ENCODE data around the gene ITGA4.
A peak's percentile ranks its signal among the peaks of the same experiment; 100 is the strongest.

Gene ITGA4

DNA sequence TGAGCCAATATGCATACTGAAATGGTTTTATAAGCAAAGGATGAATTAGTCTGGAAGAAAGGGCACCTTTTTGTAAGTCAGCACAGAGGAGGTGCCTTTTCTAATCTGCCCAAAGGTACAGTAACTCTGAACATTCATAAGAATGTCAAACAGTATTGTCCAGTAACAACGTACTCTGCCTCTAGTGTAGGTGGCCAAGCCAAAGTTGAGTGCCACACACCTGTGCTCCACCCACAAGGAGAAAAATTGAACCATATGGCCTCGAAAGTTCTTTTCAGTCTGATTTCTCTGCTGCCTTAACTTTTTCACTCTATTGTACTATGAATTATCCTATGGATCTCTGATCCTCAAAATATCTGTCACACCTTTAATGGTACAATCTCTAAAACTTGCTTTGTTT lies 112.9 kb downstream of the ITGA4 start:
- TF ChIP-seq, protein P1, sequence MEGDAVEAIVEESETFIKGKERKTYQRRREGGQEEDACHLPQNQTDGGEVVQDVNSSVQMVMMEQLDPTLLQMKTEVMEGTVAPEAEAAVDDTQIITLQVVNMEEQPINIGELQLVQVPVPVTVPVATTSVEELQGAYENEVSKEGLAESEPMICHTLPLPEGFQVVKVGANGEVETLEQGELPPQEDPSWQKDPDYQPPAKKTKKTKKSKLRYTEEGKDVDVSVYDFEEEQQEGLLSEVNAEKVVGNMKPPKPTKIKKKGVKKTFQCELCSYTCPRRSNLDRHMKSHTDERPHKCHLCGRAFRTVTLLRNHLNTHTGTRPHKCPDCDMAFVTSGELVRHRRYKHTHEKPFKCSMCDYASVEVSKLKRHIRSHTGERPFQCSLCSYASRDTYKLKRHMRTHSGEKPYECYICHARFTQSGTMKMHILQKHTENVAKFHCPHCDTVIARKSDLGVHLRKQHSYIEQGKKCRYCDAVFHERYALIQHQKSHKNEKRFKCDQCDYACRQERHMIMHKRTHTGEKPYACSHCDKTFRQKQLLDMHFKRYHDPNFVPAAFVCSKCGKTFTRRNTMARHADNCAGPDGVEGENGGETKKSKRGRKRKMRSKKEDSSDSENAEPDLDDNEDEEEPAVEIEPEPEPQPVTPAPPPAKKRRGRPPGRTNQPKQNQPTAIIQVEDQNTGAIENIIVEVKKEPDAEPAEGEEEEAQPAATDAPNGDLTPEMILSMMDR (IDR thresholded peaks at IDR 0.05; ENCODE audit: insufficient read depth, low read length, missing control alignments): no peak
- DNase-seq (ENCODE audit: low read depth, low spot score): no peak
- no peak overlapping the region for H3K4me3 ChIP-seq (ENCODE audit: low read depth, low read length)
- ChIA-PET POLR2A (no interaction called here), CTCF (interaction anchor here (4.9 kb wide), 1 partner anchor 145 kb away, joined by 79 read pairs; no protein-coding TSS in a partner anchor)

DNA sequence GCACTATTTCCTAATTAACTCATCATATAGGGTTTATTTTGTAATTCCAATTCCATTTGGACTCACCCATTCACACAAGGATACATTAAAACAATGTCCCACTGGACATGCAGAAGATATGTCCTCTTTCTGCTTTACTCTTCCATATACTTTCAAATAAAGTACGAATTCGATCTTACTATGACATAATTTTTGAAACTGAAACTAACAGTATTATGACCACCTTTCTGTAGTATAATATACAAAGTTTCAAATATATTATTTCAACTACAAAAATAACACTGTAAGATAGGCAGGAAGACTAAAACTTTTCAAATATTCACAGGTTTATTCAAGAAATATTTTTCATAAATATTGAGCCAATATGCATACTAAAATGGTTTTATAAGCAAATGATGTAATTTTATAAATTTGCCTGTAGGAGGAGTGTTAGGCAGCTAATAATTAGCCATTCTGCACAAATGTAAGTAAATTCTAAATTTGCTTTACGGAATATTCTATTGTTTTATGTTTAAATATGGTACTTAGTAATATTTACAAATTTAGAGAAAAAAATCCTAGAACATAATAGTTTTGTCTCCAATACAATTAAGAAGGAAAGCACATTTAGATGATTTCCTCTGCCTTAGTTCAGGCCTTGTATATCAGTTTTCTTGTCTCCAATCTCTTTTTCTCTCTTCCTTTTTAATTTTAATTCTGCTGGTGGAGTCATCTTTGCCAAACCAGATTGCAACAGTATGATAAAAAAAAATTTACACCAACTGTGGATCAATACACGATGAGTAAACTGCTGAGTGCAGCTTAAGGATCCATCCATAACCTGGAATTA lies 113.9 kb downstream of the ITGA4 start:
- CTCF ChIA-PET: interaction anchor here (0.7 to 4.9 kb wide), 5 partner anchors 12 to 1074 kb away, joined by 3 to 79 read pairs (median 11); no protein-coding TSS in a partner anchor
- POLR2A ChIA-PET: no interaction called here
- TF ChIP-seq, protein P1 (IDR thresholded peaks at IDR 0.05; ENCODE audit: insufficient read depth, low read length, missing control alignments): no peak
- no peak for DNase-seq (ENCODE audit: low read depth, low spot score)
- H3K4me3 ChIP-seq (ENCODE audit: low read depth, low read length): no peak overlapping the region

DNA sequence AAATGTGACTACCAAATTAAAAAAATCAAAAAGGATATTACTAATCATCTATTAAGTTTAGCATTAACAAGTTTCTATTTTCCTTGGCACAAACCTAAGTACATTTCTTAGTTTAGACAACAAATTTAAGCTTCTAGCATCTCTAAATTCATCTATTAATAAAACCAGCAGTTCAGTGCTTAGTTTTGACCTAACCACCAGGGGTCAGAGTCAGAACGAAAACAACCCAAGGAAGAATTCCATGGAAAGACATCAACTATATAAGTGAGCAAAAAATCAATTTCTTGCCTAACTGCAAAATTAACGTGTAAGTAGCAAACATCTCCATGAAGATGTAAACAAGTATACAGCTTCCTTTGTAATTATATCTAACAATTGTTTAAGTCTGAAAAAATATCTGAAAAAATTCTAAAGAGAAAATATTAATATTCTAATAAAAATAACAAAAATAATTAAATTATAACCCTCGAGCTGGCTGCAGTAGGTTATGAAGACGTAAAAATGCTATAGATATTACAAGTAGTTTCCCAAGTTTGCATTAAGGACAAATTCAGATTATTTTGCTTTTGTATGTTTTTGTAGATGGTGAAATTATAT lies 116.1 kb downstream of the ITGA4 start:
- DNase-seq (ENCODE audit: low read depth, low spot score): no peak
- ChIA-PET POLR2A (no interaction called here), CTCF (interaction anchor here (0.7 to 4.9 kb wide), 20 partner anchors 9 to 1450 kb away, joined by 3 to 79 read pairs (median 5); no protein-coding TSS in a partner anchor)
- TF ChIP-seq, protein P1 (IDR thresholded peaks at IDR 0.05; ENCODE audit: insufficient read depth, low read length, missing control alignments): peak; percentile 18
- H3K4me3 ChIP-seq (ENCODE audit: low read depth, low read length): no peak overlapping the region

DNA sequence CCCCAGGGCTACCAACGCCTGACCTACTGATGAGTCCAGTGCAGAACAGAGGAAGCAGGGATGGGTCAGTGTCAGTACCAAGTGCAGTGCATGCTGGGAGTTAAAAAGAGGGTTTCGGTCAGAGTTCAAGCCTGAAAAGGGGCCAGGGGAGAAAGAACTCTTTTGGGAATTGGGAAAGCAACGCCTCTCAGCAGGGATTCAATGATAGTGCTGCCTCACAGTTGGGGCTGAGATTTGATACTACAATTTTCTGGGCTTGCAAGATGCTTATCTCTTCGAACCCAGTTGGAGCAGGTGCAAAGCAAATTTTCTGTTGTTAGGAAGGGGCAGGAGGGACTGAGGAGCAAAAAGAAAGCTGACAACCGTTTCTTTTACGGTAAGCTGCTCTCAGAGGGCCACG lies 117.1 kb downstream of the ITGA4 start:
- TF ChIP-seq, protein P1 (IDR thresholded peaks at IDR 0.05; ENCODE audit: insufficient read depth, low read length, missing control alignments): no peak
- no peak for DNase-seq (ENCODE audit: low read depth, low spot score)
- CTCF ChIA-PET: interaction anchor here (1.6 to 4.9 kb wide), 6 partner anchors 10 to 140 kb away, joined by 5 to 79 read pairs (median 7); no protein-coding TSS in a partner anchor
- POLR2A ChIA-PET: no interaction called here
- no peak overlapping the region for H3K4me3 ChIP-seq (ENCODE audit: low read depth, low read length)

DNA sequence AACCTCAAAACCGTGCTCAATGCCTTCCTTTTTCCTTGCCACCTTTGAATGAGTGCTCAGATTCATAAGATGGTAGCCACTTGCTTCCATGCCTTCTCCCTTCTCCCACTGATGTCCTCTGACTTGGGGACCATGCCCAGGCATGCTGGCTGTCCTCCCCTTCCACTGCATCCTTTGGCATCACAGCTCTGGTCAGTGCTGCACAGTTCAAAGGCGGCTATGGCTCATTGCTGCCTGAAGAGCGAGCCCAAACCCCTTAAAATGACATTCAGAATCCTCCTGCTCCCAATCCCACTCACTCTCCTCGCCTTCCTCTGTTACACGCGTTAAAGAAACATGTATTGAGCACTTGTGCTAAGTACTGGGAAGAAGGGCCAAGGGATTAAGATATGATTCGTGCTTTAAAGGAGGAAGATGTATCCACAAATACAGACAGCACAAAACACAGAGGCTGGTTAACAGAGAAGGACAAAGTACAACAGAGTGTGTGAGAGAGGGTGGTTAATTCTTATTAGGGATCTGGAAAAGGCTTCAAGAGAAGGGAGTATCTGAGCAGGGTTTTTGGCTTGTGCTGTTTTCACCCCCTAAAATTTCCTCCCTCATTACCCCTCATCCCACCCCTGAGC lies 118.0 kb downstream of the ITGA4 start:
- POLR2A ChIA-PET: no interaction called here
- DNase-seq (ENCODE audit: low read depth, low spot score): no peak
- H3K4me3 ChIP-seq (ENCODE audit: low read depth, low read length): no peak overlapping the region
- CTCF ChIA-PET: interaction anchor here (4.9 kb wide), 1 partner anchor 140 kb away, joined by 79 read pairs; no protein-coding TSS in a partner anchor
- TF ChIP-seq, protein P1 (IDR thresholded peaks at IDR 0.05; ENCODE audit: insufficient read depth, low read length, missing control alignments): no peak

DNA sequence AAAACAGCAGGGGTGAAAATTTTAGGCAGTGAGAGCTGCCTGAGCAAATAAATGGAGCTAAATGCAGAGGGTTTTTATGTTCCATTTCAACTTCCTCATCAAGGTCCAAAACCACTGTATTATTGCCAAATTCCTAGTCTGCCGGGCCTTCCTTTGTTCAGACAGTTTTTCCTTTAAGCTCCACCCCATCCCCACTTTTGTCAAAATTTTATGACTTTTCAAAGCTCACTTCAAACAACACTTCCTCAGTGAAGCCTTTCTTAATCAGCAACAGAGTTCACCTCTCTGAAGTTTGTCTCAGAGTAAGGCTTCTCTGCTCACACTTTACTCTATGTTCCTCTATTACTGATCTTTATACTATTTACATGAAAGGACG lies 118.5 kb downstream of the ITGA4 start:
- POLR2A ChIA-PET: no interaction called here
- CTCF ChIA-PET: interaction anchor here (2.1 kb wide), 1 partner anchor 140 kb away, joined by 9 read pairs; no protein-coding TSS in a partner anchor
- DNase-seq (ENCODE audit: low read depth, low spot score): no peak
- TF ChIP-seq, protein P1 (IDR thresholded peaks at IDR 0.05; ENCODE audit: insufficient read depth, low read length, missing control alignments): no peak
- H3K4me3 ChIP-seq (ENCODE audit: low read depth, low read length): no peak overlapping the region
